Left cardiac atrium (tissue), 4 donors: ENCODE measurements around the gene XRN2. TPM values are rescaled to one million over a fixed set of nuclear protein-coding genes. Genes with fewer than 3 reads are reported as not detected.

Experiments
- ATAC-seq, 2 donors: fragments of 200-7000 bp; cut with Tn5 transposase; one replicate each; pipeline ENCODE4 v1.9.1; 2020; ENCODE audit warnings: mild to moderate bottlenecking in 2 of 2, moderate library complexity in 2 of 2
- DNase-seq: peaks from one replicate; pipeline ENCODE4 v3.0.0-alpha.2; 2020
- intact Hi-C, 2 donors: fragments of 100-400 bp; cut with DNase I; formaldehyde crosslinking; loops; one replicate each; pipeline versions ENCODE4 v1.14.1 to v1.15.1; 2022 to 2023
- total RNA-seq, 2 donors: library from RNA; stranded (reverse); fragmentation: NEBNext Ultra II Directional; extraction: Animal tissue kit (Norgen Biotek cat#: 25700); gene quantifications; one replicate each; pipeline ENCODE4 v1.2.1, GENCODE V29; 2021
- donor health status: DM: no; HTN: yes; CAD: no.
- donor health status: DM: no; HTN: yes; CAD: no; lungs with severe emphysema.
- donor health status: DM: yes; HTN: yes; CAD: no.
- donor health status: Dilated cardiomyopathy.

XRN2 gene
- total RNA-seq, 2 donors from 2014 or later: 37.1 to 43.6 TPM

DNA sequence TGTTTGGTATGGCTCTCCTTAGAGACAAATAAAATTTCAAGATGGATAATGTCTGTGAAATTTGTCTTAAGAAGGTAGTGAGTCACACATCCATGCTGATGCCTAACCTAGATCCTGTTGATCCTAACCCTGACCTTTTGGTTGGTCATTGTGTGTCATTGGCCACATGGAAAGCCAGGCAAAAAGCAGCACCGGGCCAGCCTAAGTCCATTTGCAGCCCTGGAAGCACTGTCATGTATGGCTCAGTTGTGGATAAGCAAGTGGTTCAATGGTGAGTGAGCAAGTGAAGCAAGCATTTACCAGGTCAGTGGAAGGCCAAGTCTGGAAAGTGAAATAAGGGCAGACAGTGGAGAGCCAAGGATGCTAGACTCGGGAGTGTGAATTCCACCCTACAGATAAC is 12.1 kb upstream of the XRN2 start:
- no peak for DNase-seq
- ATAC-seq: peak in 1 of 2 donors; percentile 18
- intact Hi-C loops: no loop called here

DNA sequence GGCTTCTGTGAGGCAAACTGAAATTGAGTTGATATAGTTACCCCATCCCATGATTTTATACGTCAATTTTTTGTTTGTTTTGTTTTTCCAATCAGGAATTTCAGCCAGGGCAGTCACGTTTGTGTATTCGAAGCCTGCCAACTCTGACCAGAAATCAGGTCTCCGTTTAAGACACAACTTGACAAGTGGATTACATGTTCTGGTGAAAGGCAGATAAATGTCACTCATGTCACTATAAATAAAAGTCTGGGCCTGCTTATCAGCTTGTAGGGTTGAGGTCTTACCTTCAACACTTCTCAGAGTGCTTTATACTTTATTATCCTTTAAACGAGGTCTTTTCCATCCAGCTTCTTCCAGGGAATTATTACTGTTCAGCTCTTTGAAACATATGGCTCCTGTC is 8.4 kb upstream of the XRN2 start:
- peak in 1 of 2 donors; percentile 42 for ATAC-seq
- intact Hi-C loops: loop anchor here in 1 of 2 donors (5.0 kb wide), 1 partner anchor 57 kb away; no protein-coding TSS in a partner anchor
- DNase-seq: no peak

DNA sequence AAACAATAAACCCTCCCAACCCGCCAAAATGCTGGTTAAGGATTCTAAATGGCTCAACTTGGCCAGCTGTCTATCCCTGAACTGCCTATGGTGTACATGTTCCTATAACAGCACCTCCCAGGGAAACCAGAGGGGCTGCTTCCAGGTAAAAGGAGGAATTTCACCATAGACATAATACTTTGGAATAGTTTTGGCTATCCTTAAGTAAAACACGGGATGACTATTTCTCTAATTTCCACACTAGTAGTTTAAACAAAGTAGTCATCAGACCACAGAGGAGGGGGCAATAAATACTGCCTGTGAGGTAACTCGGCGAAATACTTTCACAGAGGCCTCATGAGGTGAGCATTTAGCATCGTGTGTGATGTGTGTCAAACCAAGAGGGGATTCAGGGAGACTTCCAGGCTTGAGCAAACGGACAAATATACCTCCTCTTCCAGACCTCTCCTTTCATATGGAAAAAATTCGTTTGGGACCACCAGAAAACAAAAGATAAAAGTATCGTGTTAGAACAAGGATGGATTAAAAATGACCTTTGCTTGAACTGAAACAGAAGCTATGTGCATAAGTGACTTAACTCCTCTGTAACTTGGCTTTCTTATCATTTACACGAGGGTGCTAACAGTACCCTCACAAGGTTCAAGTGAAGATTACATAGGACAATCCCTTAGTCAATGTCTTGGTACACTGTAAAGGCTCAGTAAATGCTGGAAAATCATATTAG is 1.0 kb upstream of the XRN2 start:
- DNase-seq (no peak), ATAC-seq (no peak)
- intact Hi-C loops: no loop called here

DNA sequence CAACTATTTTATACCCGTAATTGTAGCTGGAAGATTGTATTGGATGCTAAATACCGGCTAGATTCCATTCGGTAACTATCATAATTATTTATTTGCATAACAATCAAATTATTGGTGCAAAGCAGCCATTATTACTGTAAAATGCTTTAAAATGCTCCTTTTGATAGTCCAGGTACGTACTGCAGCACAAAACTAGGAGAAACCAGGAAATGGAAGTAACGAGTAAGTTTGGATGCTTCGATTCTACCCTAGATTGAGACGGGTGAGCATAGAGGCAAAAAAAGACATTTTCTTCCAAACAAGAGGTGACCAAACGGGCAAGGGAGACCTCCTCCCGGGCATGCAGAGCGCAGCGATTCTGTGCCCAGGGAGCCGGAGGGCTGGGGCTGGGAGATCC is 469 bp upstream of the XRN2 start:
- peak; percentile 45 to 62 for ATAC-seq
- no peak for DNase-seq
- intact Hi-C loops: no loop called here

DNA sequence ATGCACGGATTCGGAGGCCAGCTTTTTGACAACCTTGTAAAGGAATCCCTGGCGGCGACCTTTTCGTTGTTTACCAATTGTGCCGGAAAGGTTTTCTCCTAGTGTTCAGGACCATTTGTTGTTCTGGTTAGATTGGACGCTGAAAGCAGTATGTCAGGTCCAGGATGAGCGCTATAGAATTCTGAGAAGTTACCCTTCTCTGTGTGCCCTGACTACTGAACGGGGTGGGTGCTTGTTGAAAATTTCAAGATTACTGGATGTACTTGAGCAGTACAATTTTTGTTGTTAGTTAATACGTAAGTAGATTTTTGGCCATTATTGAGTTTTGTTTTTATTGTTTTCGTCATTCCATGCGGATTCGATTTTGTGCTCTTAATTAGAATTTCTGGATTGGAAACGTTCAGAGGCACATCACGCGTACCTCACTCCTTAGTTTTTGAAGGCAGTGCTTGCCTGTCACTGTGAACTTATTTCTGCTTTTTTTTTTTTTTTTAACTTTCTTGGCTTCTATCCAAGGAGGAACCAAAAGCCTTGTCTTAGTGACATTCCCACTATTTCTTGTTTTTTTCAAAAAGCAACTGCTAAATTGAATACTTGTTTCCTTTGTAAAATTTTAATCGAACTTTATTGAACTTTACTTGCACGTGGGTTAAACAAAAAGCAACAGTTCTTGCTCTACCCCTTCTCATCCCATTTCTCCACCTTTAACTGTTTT is 898 bp downstream of the XRN2 start:
- ATAC-seq (peak; percentile 0 to 4), DNase-seq (no peak)
- intact Hi-C loops: no loop called here

DNA sequence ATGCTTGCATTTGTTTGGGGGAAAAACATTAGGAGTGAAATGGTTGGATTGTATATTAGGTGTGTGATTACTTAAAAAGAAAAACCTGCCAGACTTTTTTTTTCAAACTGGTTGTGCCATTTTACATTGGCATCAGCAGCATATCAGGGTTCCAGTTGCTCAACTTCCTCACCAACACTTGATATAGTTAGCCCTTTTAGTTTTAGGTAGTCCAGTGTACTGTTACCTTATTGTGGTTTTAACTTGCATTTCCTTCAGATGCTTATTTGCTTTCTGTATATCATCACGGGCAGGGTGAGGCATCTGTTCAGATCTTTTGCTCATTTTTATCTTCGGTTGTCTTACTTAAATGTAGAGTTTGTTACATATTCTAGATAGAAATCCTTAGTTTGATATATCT is 5.2 kb downstream of the XRN2 start:
- intact Hi-C loops: no loop called here
- no peak for DNase-seq

DNA sequence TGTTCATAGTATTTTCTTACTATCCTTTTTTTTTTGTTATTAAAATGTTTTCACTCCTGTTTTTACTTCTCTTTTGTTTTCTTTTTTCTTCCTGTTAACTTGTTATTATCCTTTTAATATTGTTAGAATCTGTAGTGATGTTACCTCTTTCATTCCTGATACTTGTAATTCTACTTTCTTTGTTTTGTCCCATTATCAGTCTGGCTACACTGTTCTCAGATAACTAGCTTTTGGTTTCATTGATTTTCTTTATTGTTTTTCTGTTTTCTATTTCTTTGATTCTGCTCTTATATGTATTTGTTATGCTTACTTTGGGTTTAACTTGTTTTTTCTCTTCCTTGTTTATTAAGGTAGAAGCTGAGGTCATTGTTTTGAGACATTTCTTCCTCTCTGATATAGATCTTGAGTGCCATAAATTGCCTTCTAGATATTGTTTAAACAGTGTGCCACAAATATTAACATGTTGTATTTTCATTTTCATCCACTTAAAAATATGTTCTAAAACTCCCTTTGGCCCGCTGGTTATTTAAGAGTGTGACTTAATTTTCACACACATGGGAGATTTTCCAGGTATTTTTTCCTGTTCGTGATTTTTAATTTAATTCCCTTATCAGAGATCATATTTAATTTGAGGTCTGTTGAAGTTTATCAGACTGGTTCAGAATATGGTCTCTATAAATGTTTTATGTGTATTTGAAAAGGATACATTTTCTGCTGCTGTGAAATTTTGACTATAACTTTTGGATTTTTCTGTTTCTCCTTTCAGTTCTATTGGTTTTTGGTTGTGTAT is 6.7 kb downstream of the XRN2 start:
- no peak for ATAC-seq
- intact Hi-C loops: no loop called here
- DNase-seq: no peak

More for the DNA sequence above, 5.2 kb downstream of the XRN2 start:
- ATAC-seq: no peak

DNA sequence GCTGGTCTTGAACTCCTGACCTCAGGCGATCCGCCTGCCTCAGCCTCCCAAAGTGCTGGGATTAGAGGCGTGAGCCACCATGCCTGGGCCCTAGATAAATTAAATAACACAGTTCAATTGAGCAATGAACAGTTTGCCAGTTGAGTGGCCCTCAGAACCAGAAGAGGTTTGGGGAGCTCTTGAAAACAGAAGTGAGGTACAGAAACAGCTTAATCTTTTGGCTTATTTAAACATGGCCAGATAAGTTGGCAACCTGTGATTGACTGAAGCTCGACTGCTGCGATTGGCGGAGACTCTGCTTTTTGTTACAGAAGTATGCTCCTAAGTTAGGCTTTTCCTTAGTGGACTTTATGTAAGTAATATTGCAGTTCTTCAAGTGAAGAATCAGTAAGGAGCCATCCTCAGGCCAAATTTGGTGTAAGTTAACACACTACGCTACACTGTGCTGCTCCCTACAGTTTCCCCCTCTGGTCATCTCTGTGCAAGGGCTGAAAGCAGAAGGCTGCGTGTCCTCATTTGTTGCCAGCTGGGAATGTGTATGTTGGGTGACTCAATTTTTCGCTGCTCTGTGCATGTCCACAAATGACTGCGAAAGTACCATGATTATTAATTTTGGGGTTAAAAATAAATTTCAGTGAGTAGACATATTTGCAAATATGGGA is 9.8 kb downstream of the XRN2 start:
- no peak for DNase-seq
- intact Hi-C loops: no loop called here
- ATAC-seq: no peak

DNA sequence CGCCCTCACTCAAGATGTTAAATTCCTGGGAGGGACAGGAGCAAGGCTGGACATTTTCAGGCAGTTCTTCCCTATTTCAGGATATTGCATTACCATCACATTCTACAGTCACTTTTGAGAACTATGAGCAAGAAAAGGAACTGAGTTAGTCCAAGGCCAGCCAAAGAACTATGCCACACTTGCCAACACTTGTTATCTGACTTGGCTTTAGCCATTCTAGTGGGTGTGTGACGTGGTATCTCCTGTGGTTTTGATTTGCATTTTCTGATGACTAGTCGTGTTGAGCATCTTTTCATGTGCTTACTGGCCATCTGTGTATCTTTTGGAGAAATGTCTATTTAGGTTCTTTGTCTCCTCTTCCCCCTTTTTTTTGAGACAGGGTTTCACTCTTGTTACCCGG is 12.0 kb downstream of the XRN2 start:
- DNase-seq (no peak), ATAC-seq (peak; percentile 50 to 94)

DNA sequence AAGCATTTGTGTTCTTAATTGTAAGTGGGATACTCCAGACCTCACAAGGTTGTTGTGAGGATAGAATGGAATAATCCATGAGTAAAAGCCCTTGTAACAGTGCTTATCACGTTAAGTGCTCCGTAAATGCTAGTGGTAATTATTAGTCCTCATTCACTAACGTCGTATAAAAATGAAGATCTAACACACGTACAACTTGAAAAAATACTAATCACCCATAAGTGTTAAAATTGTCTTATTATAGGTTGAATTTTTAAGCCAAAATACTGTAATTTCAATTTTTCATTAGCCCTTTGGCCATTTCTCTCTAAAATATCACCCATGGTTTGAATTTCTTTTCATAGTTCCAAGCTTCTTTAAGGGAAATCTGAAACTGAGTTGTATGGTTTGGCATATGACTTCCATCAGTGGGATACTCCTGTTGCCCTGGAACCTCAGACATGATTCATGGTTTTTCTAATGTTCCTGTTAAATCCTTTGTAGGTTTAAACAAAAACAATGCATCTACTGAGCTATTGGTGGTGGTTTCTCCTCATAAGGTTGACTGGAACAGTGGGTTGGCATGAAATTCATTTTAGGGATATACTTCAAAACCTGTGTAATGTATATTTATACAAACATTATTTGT is 19.1 kb downstream of the XRN2 start:
- no peak for DNase-seq
- intact Hi-C loops: no loop called here
- no peak for ATAC-seq

More for the DNA sequence above, 12.0 kb downstream of the XRN2 start:
- intact Hi-C loops: no loop called here

DNA sequence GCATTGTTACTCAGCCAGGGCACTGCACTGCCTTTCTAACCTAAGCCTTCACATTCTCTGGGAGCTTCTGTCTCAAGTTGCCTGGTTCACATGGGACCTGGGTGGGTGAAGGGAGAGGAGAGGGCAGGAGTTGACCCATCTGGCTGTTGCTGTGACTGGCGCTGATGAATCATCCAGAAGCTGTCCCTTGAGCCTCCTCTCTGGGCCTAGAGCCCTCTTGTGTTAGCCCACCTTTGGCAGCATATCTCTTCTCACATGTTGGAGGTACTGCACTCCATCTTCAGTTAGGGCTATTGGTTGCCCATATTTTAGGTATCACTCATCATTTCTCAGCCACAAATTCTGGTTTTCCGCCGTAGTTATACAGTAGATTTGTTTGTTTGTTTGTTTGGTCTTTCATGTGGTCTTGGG is 19.8 kb downstream of the XRN2 start:
- intact Hi-C loops: no loop called here
- ATAC-seq (peak in 1 of 2 donors; percentile 35), DNase-seq (no peak)

DNA sequence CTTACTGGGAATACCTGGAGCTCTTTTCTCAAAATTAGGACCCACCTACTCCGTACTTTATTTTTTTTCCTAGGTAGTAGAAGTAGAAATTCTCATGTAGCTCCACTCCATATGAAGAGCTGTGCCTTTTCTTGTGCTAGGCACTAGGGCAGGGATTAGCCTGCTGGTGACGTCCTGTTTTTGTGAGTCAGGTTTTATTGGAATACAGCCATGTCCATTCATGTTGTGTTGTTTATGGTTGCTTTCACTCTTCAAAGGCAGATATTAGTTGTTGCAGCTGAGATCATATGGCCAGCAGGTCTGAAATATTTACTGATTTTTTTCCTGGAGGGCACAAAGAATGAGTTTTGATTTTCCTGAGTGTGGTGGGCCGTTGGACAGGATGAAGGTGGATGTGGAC is 20.5 kb downstream of the XRN2 start:
- intact Hi-C loops: no loop called here
- DNase-seq (no peak), ATAC-seq (peak in 1 of 2 donors; percentile 80)

DNA sequence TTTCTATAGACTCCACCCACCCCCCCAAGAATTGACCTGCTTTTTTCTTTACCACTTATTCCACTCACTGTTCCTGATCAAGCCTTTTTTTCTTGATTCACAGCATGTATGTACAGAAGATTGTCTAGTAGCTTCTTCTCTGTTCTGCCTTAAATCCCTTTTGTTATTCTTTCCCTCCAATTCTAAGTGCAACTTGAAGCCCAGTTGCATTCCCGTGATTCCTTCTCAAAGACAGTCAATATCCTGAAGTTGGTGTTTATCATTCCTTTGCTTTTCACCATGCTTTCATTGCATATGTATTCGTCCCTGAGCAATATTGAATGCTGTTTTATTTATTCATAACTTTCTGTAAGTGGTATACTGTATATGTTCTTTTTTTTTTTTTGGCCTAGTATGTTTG is 21.0 kb downstream of the XRN2 start:
- no peak for DNase-seq
- no peak for ATAC-seq
- intact Hi-C loops: no loop called here

DNA sequence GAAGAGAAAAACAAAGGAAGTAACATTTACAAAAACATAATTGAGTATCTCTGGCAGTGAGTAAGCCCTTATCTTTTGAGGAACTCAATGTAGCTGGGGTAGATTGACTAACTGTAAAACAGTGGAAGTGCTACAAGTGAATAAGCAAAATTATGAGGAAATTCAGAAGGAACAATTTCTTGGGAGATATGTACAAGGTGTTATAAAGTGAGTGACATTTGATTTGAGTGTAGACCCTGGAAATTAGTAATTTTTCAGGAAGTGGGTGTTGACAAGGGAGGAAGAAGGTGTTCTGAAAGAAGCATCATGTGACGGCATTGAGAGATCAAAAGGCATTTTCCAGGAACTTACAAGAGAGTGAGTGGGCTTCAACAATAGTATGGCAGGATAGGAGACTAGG is 22.2 kb downstream of the XRN2 start:
- DNase-seq (no peak), ATAC-seq (peak in 1 of 2 donors; percentile 60)
- intact Hi-C loops: no loop called here

DNA sequence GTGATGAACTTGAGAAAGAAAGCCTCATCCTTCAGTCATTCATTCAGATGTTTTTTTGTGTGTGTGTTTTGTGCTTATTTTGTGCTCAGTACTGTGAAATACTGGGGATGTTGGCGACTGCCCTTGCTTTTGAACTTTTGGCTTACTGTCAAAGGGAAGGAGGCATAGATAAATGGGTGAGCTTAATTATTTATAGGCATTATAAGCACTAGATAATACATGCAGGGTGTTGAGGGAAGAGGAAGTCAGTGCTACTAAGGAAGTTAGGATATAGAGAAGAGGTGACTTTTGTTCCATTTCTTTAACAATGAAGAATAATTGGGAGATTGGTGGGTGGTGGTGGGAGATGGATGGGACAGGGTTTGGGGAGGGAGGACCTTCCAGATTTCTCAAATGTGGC is 23.6 kb downstream of the XRN2 start:
- no peak for DNase-seq
- ATAC-seq: peak; percentile 38 to 44
- intact Hi-C loops: no loop called here

DNA sequence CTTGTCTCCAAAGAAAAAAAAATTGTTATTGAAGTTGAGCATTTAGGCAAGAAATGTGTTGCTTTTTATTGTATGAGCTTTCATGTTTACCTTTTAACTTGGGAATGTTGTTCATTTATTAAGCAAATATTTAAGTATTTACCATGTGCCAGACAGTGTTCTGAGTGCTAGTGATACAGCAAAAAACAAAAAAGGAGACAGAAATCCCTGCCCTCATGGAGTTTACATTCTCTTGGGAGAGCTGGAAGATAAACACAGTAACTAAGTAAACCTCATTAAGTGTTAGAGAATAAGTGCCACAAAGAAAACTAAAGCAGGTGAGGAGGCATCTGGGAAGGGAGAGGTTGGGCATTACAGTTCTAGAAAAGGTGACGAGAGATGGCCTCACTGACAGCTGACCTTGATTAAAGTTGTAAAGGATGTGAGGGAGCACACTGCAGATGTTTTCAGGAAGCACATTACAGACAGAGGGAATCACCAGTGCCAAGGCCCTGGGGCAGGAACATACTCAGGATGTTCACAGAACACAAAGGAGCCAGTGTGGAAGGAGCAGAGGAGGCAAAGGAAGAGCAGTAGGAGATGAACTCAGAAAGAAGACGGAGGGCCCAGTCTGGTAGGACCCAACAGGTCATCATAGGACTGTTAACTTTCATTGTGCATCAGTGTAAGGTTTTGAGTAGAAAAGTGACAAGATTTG is 33.5 kb downstream of the XRN2 start:
- ATAC-seq (no peak), DNase-seq (no peak)
- intact Hi-C loops: no loop called here

DNA sequence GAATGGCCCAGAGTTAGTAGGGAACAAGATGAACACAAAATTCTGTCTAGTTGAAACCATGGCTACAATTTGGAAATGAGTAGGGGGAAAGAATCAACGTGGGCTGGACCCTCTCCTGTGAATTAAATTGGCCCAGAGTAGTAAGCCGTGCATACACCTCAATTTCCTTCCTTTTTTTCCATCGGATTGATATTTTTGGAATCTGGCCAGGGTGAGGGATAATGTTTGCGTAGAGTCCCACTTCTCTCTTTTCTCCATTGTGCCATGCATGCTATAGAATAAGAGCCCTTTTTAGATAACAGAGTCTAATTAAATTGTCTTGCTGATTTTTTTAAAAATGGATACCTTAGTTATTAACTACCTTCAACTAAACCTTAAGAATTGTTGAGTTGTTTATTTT is 35.2 kb downstream of the XRN2 start:
- DNase-seq (no peak), ATAC-seq (no peak)
- intact Hi-C loops: no loop called here

DNA sequence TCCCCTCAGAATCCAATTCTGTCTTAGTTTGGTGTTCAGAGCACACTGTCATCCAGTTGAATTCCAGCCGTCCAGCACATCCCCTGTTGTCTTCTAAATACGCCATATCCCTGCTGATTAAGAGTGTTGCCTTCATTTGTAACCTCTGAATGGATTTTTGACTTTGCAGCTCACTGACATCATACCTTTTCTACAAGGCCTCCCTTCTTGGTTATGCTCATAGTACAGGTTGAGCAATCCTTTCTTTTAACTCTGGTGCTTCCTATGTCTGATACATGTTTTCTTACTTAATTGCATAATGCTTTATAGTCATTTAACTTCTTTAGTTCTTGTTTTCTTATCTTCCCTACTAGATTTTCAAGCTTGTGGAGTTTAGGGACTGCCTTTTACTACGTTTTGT is 36.4 kb downstream of the XRN2 start:
- intact Hi-C loops: no loop called here
- DNase-seq (no peak), ATAC-seq (no peak)
